Mesothelial cell of epicardium (in vitro differentiated cells): Measurements from ENCODE around the gene PCDHGA2. TPM values are rescaled to one million over a fixed set of nuclear protein-coding genes. Genes with fewer than 3 reads are reported as not detected.
"Not testable (repeated sequence)": the region's sequence is repeated elsewhere in the genome, so short reads cannot be mapped to it uniquely, and the experiment has no call there.

ENCODE experiments used
- DNase-seq, 2 experiments: peaks; one replicate each; pipeline ENCODE4 v3.0.0; 2021; ENCODE audit warnings: low spot score in 2 of 2; ENCODE audit not compliant: unreplicated experiment in 2 of 2
- H3K27ac Mint-ChIP-seq: 2 replicates; pipeline ENCODE4 v1.8.0; 2021; ENCODE audit warnings: mixed read lengths
- H3K27me3 Mint-ChIP-seq: 2 replicates; pipeline ENCODE4 v1.8.0; 2021; ENCODE audit warnings: low read depth, mixed read lengths
- H3K36me3 Mint-ChIP-seq: 2 replicates; pipeline ENCODE4 v1.8.0; 2021; ENCODE audit warnings: mixed read lengths
- H3K4me1 Mint-ChIP-seq: 2 replicates; pipeline ENCODE4 v1.8.0; 2021; ENCODE audit warnings: mixed read lengths
- H3K4me3 Mint-ChIP-seq: 2 replicates; pipeline ENCODE4 v1.8.0; 2021; ENCODE audit warnings: mild to moderate bottlenecking, moderate library complexity, mixed read lengths
- H3K9me3 Mint-ChIP-seq: 2 replicates; pipeline ENCODE4 v1.8.0; 2021; ENCODE audit warnings: mixed read lengths
- CTCF ChIP-seq: fragments of 200-600 bp; sonication (generic); IDR thresholded peaks from one replicate; pipeline ENCODE4 v1.5.0; 2021; ENCODE audit warnings: antibody characterized with exemption; ENCODE audit not compliant: unreplicated experiment
- total RNA-seq: library from RNA; stranded (reverse); gene quantifications from 3 replicates; pipeline ENCODE4 v1.2.1, GENCODE V29; 2021

PCDHGA2 gene
- total RNA-seq, 1 donor from 2014 or later = 0.11 TPM

GRCh38 chr5:141383345-141383744, 44.8 kb downstream of the PCDHGA2 start:
- H3K27ac Mint-ChIP-seq = no peak overlapping the region

GRCh38 chr5:141384471-141385267, 46.1 kb downstream of the PCDHGA2 start:
- peaks cover 17% of the 10 kb centered on the region for H3K36me3 Mint-ChIP-seq
- H3K9me3 Mint-ChIP-seq = peaks cover 65% of the 10 kb centered on the region

More at GRCh38 chr5:141383345-141383744, 44.8 kb downstream of the PCDHGA2 start:
- Mint-ChIP-seq H3K36me3 (peaks cover 10% of the 10 kb centered on the region), H3K27me3 (no peaks in the 10 kb centered on the region), H3K9me3 (peaks cover 69% of the 10 kb centered on the region), H3K4me3 (no peak overlapping the region), H3K4me1 (no peaks in the 10 kb centered on the region)
- TF ChIP-seq CTCF = no peak
- DNase-seq = no peak

GRCh38 chr5:141387557-141388311, 49.2 kb downstream of the PCDHGA2 start, which contains the start of gene PCDHGB4:
Gene PCDHGB4 (plus strand): TSS chr5:141387698. CDS start chr5:141387885, 187 bp downstream.
- Mint-ChIP-seq H3K4me3 (peak within 1 kb of the TSS; percentile 70), H3K36me3 (peaks cover 36% of the 10 kb centered on the region), H3K9me3 (peaks cover 65% of the 10 kb centered on the region), H3K27ac (peak within 1 kb of the TSS; percentile 64)
- DNase-seq, H3K27me3 Mint-ChIP-seq, H3K4me1 Mint-ChIP-seq: not testable (repeated sequence)
- peak; percentile 19 for TF ChIP-seq CTCF

More at GRCh38 chr5:141384471-141385267, 46.1 kb downstream of the PCDHGA2 start:
- no peak for DNase-seq
- TF ChIP-seq CTCF = no peak
- Mint-ChIP-seq H3K27ac (no peak overlapping the region), H3K27me3 (no peaks in the 10 kb centered on the region), H3K4me1 (no peaks in the 10 kb centered on the region), H3K4me3 (no peak overlapping the region)

GRCh38 chr5:141388661-141389060, 50.1 kb downstream of the PCDHGA2 start:
- peaks cover 39% of the 10 kb centered on the region for H3K36me3 Mint-ChIP-seq
- peaks cover 63% of the 10 kb centered on the region for H3K9me3 Mint-ChIP-seq
- no peak for TF ChIP-seq CTCF
- no peaks in the 10 kb centered on the region for H3K27me3 Mint-ChIP-seq
- no peak overlapping the region for H3K27ac Mint-ChIP-seq
- DNase-seq = no peak
- no peak overlapping the region for H3K4me3 Mint-ChIP-seq
- H3K4me1 Mint-ChIP-seq = no peaks in the 10 kb centered on the region

GRCh38 chr5:141389153-141390042, 50.8 kb downstream of the PCDHGA2 start:
- no peaks in the 10 kb centered on the region for H3K4me1 Mint-ChIP-seq
- peak overlapping the region; percentile 15 for H3K4me3 Mint-ChIP-seq
- TF ChIP-seq CTCF = no peak
- DNase-seq = no peak
- no peak overlapping the region for H3K27ac Mint-ChIP-seq
- peaks cover 64% of the 10 kb centered on the region for H3K9me3 Mint-ChIP-seq
- H3K36me3 Mint-ChIP-seq = peaks cover 40% of the 10 kb centered on the region
- H3K27me3 Mint-ChIP-seq = no peaks in the 10 kb centered on the region
